Endothelial cell of umbilical vein (primary cell): ENCODE data around the gene DNAJC30. TPM values are rescaled to one million over a fixed set of nuclear protein-coding genes. Genes with fewer than 3 reads are reported as not detected.

ENCODE experiments used
- BruUV-seq: library from RNA; stranded (reverse); fragments of 400-500 nt; replicated peaks from 2 replicates; lab custom pipeline; 2021; lab: Mats Ljungman, UMichigan
- CTCF ChIA-PET: fragments of 300-600, 350-600 bp; sonication (Branson Sonifier 250); formaldehyde crosslinking; loops from one replicate; lab custom pipeline; 2021; ENCODE audit warnings: antibody characterized with exemption, inconsistent platforms; lab: Charles Lee
- POLR2A ChIA-PET: fragments of 300-600, 350-600 bp; sonication (Branson Sonifier 250); formaldehyde crosslinking; loops from one replicate; lab custom pipeline; 2021; ENCODE audit warnings: antibody characterized with exemption, inconsistent platforms; lab: Charles Lee
- DNase-seq: peaks from one replicate; pipeline ENCODE4 v3.0.0-alpha.2; 2011; ENCODE audit warnings: low read depth, low spot score
- FAIRE-seq: peaks from 2 replicates; lab custom pipeline; 2011; peaks lifted over from hg19 to GRCh38; lab: Jason Lieb, UNC
- H2AFZ ChIP-seq: 2 replicates; pipeline ENCODE4 v1.6.0; 2012; ENCODE audit warnings: low read depth, low read length, control low read depth, inconsistent platforms
- H3K27ac ChIP-seq: 2 replicates; pipeline ENCODE4 v1.5.1; 2011; ENCODE audit warnings: low read depth, mild to moderate bottlenecking, control low read depth, low read length, moderate library complexity; ENCODE audit not compliant: insufficient read depth
- H3K27me3 ChIP-seq, 2 experiments: 2 replicates each; pipeline versions ENCODE4 v1.6.0 to v1.6.1; 2011; ENCODE audit warnings: low read length in 2 of 2, mixed read lengths in 1 of 2; ENCODE audit not compliant: control insufficient read depth in 2 of 2, insufficient read depth in 2 of 2
- H3K36me3 ChIP-seq, 2 experiments: 2 replicates in 1 of 2; 3 replicates in 1 of 2; pipeline ENCODE4 v1.5.1; 2011; ENCODE audit warnings: low read length in 2 of 2, mild to moderate bottlenecking in 1 of 2, moderate library complexity in 1 of 2; ENCODE audit not compliant: control insufficient read depth in 2 of 2, insufficient read depth in 2 of 2; ENCODE audit errors: extremely low read depth in 1 of 2
- H3K4me1 ChIP-seq: 3 replicates; pipeline ENCODE4 v1.5.1; 2011; ENCODE audit warnings: mild to moderate bottlenecking, low read length; ENCODE audit not compliant: control insufficient read depth, insufficient read depth; ENCODE audit errors: extremely low read depth
- H3K4me2 ChIP-seq: 2 replicates; pipeline ENCODE4 v1.6.1; 2011; ENCODE audit warnings: low read length, control low read depth, mixed read lengths; ENCODE audit not compliant: insufficient read depth
- H3K4me3 ChIP-seq, 3 experiments: fragments of 200-600 bp in 1 of 3; sonication (generic), shearing (Covaris generic) in 1 of 3; replicated peaks in 1 of 3; 2 replicates each; pipeline ENCODE4 v1.5.1; 2011 to 2016; ENCODE audit warnings: control low read depth in 3 of 3, low read length in 3 of 3, mild to moderate bottlenecking in 2 of 3, inconsistent platforms in 1 of 3, low read depth in 1 of 3, moderate library complexity in 1 of 3; ENCODE audit not compliant: insufficient read depth in 1 of 3
- H3K79me2 ChIP-seq: 2 replicates; pipeline ENCODE4 v1.6.0; 2012; ENCODE audit warnings: low read length, inconsistent platforms; ENCODE audit not compliant: control insufficient read depth, insufficient read depth
- H3K9ac ChIP-seq: replicated peaks from 2 replicates; pipeline ENCODE3; 2011; ENCODE audit warnings: low read length, control low read depth; ENCODE audit not compliant: insufficient read depth; ENCODE audit errors: extremely low read depth
- H3K9me1 ChIP-seq: replicated peaks from 3 replicates; pipeline ENCODE4 v1.6.0; 2011; ENCODE audit warnings: mild to moderate bottlenecking, low read length; ENCODE audit not compliant: control insufficient read depth, insufficient read depth; ENCODE audit errors: extremely low read depth
- H3K9me3 ChIP-seq: replicated peaks from 2 replicates; pipeline ENCODE4 v1.5.1; 2012; ENCODE audit warnings: low read length, inconsistent platforms; ENCODE audit not compliant: control insufficient read depth, insufficient read depth
- H4K20me1 ChIP-seq: replicated peaks from 2 replicates; pipeline ENCODE3; 2011; ENCODE audit warnings: mild to moderate bottlenecking, low read length; ENCODE audit not compliant: control insufficient read depth, insufficient read depth; ENCODE audit errors: extremely low read depth
- CTCF ChIP-seq, 2 donors: IDR thresholded peaks; 1 replicate in 1 of 2; 2 replicates in 1 of 2; pipeline ENCODE4 v1.5.1; 2011; ENCODE audit warnings: low read length in 2 of 2, mild to moderate bottlenecking in 2 of 2, moderate library complexity in 2 of 2, control low read depth in 1 of 2, inconsistent platforms in 1 of 2, low read depth in 1 of 2; ENCODE audit not compliant: insufficient read depth in 1 of 2; ENCODE audit errors: extremely low read depth in 1 of 2
- EZH2 ChIP-seq: IDR thresholded peaks from 2 replicates; pipeline ENCODE4 v1.6.1; 2012; ENCODE audit warnings: borderline replicate concordance, low read depth, mild to moderate bottlenecking, moderate library complexity, low read length, inconsistent platforms; ENCODE audit not compliant: severe bottlenecking
- FOS ChIP-seq: IDR thresholded peaks from 2 replicates; pipeline ENCODE4 v1.6.1; 2011; ENCODE audit warnings: mild to moderate bottlenecking, low read length, moderate library complexity, borderline replicate concordance; ENCODE audit not compliant: insufficient read depth
- GATA2 ChIP-seq: IDR thresholded peaks from 2 replicates; pipeline ENCODE4 v1.7.0; 2011; ENCODE audit warnings: low read depth, mild to moderate bottlenecking, moderate library complexity, mixed read lengths, low read length; ENCODE audit not compliant: insufficient read length, insufficient read depth
- JUN ChIP-seq: IDR thresholded peaks from 2 replicates; pipeline ENCODE4 v1.6.1; 2011; ENCODE audit warnings: borderline replicate concordance, low read depth; ENCODE audit not compliant: insufficient read length, insufficient read depth
- MAX ChIP-seq: IDR thresholded peaks from 2 replicates; pipeline ENCODE4 v1.6.1; 2011; ENCODE audit not compliant: insufficient read depth, insufficient read length
- MYC ChIP-seq: IDR thresholded peaks from one replicate; pipeline ENCODE4 v1.6.1; 2011; ENCODE audit warnings: mild to moderate bottlenecking, low read depth, low read length
- POLR2A ChIP-seq: IDR thresholded peaks from 2 replicates; pipeline ENCODE4 v1.6.1; 2012; ENCODE audit warnings: low read depth, mild to moderate bottlenecking, control low read depth, low read length
- POLR2AphosphoS5 ChIP-seq: IDR thresholded peaks from 2 replicates; pipeline ENCODE4 v1.6.1; 2012; ENCODE audit warnings: low read depth, mild to moderate bottlenecking, control low read depth, low read length, moderate library complexity; ENCODE audit not compliant: insufficient read depth
- dilution Hi-C: fragments of 300-500 bp; cut with MboI; formaldehyde crosslinking; loops from one replicate; pipeline ENCODE4 v1.15.0; 2019; ENCODE audit warnings: low sequenced_read_pairs; ENCODE audit not compliant: extremely low pct_ligation_motif_present
- intact Hi-C: fragments of 100-400 bp; cut with micrococcal nuclease; formaldehyde crosslinking; loops from one replicate; pipeline ENCODE4 v1.10.0; 2022
- polyA plus RNA-seq, 4 experiments: library from polyadenylated mRNA; depleted of rRNA in 3 of 4; stranded (reverse) in 3 of 4; unstranded in 1 of 4; fragments of >200 nt; gene quantifications; 2 replicates each; pipeline versions ENCODE4 v1.2.1 to v1.2.3, GENCODE V29; 2011 to 2012; ENCODE audit warnings: missing spikeins in 1 of 4
- total RNA-seq: library from RNA; stranded (reverse); gene quantifications from 2 replicates; pipeline ENCODE4 v1.2.3, GENCODE V29; 2021

DNAJC30 gene
- total and polyA plus RNA-seq, 2 donors (not counting 3 experiments of a cell fraction or from before 2014, with no cell fraction given) = 10.6 to 11.9 TPM

GRCh38 chr7:73705551-73705920 lies 22.3 kb upstream of the DNAJC30 start:
- POLR2A ChIA-PET = no interaction called here
- H4K20me1 ChIP-seq = no peaks in the 10 kb centered on the region
- BruUV-seq = no TSS peak

More at GRCh38 chr7:73705551-73705920, 22.3 kb upstream of the DNAJC30 start:
- TF ChIP-seq FOS (no peak), POLR2A (no peak), MAX (no peak), CTCF (IDR thresholded peaks at IDR 0.05; ENCODE audit: extremely low read depth in 1 of 2, insufficient read depth in 1 of 2, low read depth in 1 of 2, low read length in 2 of 2) (no peak), POLR2AphosphoS5 (no peak), MYC (no peak), EZH2 (no peak), GATA2 (no peak), JUN (no peak)
- intact Hi-C loops (no loop called here), dilution Hi-C loops (no loop called here)
- Histone ChIP-seq H3K27ac (no peak overlapping the region), H2AFZ (no peak overlapping the region), H3K9me1 (no peaks in the 10 kb centered on the region), H3K9ac (no peak overlapping the region), H3K36me3 (peaks cover 0 to 5% of the 10 kb centered on the region in 2 experiments), H3K79me2 (peaks cover 17% of the 10 kb centered on the region), H3K27me3 (no peaks in the 10 kb centered on the region), H3K4me3 (no peak overlapping the region), H3K4me2 (no peak overlapping the region), H3K4me1 (peaks cover 9% of the 10 kb centered on the region), H3K9me3 (no peaks in the 10 kb centered on the region)
- CTCF ChIA-PET = interaction anchor here (2.2 to 3.5 kb wide), 4 partner anchors 11 to 99 kb away, joined by 5 to 25 read pairs (median 14); partner anchors contain the start of gene STX1A
- no peak for FAIRE-seq
- DNase-seq = no peak
